ENCODE data around the gene UBE3D. TPM values are rescaled to one million over a fixed set of nuclear protein-coding genes. Genes with fewer than 3 reads are reported as not detected.
"Not testable (repeated sequence)": the region's sequence is repeated elsewhere in the genome, so short reads cannot be mapped to it uniquely, and the experiment has no call there.

UBE3D gene
- total RNA-seq, 2 donors from 2014 or later: 6.2 to 11.0 TPM

DNA sequence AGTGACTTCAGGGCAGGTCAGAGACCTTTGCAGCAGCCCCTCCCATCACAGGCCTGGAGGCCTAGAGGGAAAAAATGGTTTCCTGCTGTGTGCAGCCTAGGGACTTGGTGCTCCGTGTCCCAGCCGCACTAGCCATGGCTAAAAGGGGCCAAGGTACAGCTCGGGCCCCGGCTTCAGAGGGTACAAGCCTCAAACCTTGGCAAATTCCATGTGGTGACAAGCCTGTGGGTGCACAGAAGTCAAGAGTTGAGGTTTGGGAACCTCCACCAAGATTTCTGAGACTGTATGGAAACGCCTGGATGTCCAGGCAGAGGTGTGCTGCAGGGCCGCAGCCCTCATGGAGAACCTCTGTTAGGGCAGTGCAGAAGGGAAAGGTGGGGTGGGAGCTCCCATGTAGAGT lies 34.0 kb downstream of the UBE3D start:
- H3K36me3 Mint-ChIP-seq (ENCODE audit: low read depth): peaks cover 49% of the 10 kb centered on the region
- no peak overlapping the region for H3K4me3 Mint-ChIP-seq
- ATAC-seq (replicated peaks): no peak
- no peaks in the 10 kb centered on the region for H3K27me3 Mint-ChIP-seq
- H3K4me1 Mint-ChIP-seq: no peaks in the 10 kb centered on the region
- H3K27ac Mint-ChIP-seq: no peak overlapping the region
- H3K9me3 Mint-ChIP-seq: peaks cover 14% of the 10 kb centered on the region

DNA sequence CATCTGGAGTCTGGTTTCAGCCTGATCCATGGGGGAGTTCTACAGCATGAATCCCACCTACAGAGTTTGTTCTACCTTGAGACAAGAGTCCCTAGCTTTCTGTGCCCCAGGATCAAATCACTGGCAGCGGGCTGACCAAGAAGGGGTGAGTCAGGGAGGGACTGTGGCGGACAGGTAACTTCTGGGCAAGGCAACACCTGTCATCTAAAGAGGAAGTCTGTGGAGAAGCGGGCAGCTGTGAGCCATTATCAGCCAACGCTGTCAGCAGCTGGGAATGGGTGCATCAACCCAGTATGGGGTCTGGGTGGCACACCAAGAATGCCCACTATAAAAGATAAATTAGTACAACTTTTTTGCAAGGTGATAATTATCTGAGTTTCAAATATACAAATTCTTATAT lies 45.9 kb downstream of the UBE3D start:
- no peak for ATAC-seq (replicated peaks)
- Mint-ChIP-seq H3K4me3 (no peak overlapping the region), H3K27me3 (no peaks in the 10 kb centered on the region), H3K4me1 (no peaks in the 10 kb centered on the region), H3K9me3 (no peaks in the 10 kb centered on the region), H3K36me3 (ENCODE audit: low read depth) (peaks cover 85% of the 10 kb centered on the region), H3K27ac (no peak overlapping the region)

DNA sequence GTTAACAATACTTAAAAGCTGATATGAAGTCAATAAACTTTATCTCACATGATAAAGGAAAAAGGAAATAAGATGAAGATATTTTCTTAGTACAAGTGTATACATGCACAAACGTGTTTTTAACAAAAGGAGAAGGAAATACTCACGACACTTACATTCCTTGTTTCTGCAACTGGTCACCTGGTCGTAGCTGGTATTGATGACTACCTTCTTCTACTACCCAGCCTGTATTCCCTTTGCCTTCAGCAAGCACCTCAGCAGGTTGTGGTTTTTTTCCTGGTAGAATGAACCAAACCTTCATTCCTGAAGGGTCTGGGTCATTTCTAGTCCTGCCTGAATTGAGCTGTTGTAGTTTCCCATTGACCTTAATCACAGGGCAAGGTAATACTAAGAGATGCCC lies 54.5 kb downstream of the UBE3D start:
- not testable (repeated sequence) for H3K4me3 Mint-ChIP-seq
- peaks cover 31% of the 10 kb centered on the region for H3K36me3 Mint-ChIP-seq (ENCODE audit: low read depth)

DNA sequence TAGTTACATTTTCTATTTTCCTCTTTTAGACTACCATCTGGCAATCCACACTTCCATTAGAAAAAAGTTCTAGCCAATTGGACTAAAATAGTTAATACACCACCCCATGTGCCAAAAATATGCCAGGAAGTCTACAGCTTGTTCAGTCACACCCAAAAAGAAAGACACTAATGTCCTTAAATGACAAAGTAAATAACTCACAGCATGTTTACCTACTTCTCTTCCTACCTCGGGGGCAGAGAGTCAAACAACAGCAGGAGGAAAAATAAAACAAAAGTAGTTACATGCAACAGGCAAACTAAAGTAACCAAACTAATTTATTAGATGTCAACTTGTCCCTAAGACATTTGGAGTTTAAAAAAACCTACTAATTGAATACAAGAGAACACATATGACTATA lies 57.0 kb downstream of the UBE3D start:
- no peak overlapping the region for H3K4me3 Mint-ChIP-seq
- H3K4me1 Mint-ChIP-seq: no peaks in the 10 kb centered on the region
- H3K36me3 Mint-ChIP-seq (ENCODE audit: low read depth): peaks cover 18% of the 10 kb centered on the region
- ATAC-seq (replicated peaks): no peak
- H3K9me3 Mint-ChIP-seq: no peaks in the 10 kb centered on the region
- H3K27me3 Mint-ChIP-seq: no peaks in the 10 kb centered on the region
- no peak overlapping the region for H3K27ac Mint-ChIP-seq

More for the DNA sequence above, 54.5 kb downstream of the UBE3D start:
- ATAC-seq (replicated peaks); H3K27me3 Mint-ChIP-seq; H3K27ac Mint-ChIP-seq; H3K4me1 Mint-ChIP-seq; H3K9me3 Mint-ChIP-seq: not testable (repeated sequence)

DNA sequence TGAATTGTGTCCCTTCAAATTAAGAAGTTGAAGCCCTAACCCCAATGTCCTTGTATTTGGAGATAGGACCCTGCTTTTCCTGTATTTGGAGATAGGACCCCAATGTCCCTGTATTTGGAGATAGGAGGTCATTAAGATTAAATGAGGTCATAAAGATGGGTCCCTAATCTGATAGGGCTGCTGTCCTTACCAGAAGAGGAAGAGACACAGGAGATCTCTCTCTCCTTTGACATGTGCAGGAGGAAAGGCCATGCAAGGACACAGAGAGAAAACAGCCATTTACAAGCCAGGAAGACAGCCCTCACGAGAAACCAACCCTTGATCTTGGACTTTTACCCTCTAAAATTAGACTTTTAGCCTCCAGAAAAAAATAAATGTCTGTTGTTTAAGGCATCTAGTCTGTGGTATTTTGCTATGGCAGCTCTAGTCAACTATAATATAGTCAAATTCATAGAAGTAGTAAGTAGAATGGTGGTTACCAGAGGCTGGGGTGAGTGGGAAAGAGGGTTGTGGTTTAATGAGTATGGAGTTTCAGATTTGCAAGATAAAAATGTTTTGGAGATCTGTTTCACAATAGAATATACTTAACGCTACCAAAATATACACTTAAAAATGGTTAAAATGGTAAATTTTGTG lies 59.3 kb downstream of the UBE3D start:
- no peak for ATAC-seq (replicated peaks)
- no peaks in the 10 kb centered on the region for H3K27me3 Mint-ChIP-seq
- peaks cover 6% of the 10 kb centered on the region for H3K36me3 Mint-ChIP-seq (ENCODE audit: low read depth)
- no peaks in the 10 kb centered on the region for H3K9me3 Mint-ChIP-seq
- H3K4me3 Mint-ChIP-seq: no peak overlapping the region
- H3K4me1 Mint-ChIP-seq: no peaks in the 10 kb centered on the region
- no peak overlapping the region for H3K27ac Mint-ChIP-seq

DNA sequence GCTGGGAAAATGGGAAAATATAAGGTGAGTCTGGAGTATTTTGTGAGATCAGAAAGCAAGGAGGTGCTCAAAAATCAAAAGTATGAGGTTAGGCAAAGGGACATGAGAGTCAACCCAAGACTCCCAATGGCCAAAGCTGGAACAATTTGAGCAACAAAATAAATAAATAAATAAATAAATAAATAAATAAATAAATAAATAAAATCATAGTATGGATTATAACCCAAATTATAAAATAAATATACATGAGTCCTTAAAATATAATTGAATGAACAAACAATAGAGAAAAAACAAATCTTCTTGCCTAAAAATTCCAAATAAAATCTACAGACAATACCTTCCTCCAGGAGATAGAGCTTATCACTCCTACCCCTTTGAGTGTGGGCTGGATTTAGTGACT lies 69.5 kb downstream of the UBE3D start:
- H3K4me3 Mint-ChIP-seq: no peak overlapping the region
- H3K27me3 Mint-ChIP-seq: no peaks in the 10 kb centered on the region
- H3K4me1 Mint-ChIP-seq: no peaks in the 10 kb centered on the region
- peaks cover 7% of the 10 kb centered on the region for H3K36me3 Mint-ChIP-seq (ENCODE audit: low read depth)
- no peak for ATAC-seq (replicated peaks)
- no peak overlapping the region for H3K27ac Mint-ChIP-seq
- no peaks in the 10 kb centered on the region for H3K9me3 Mint-ChIP-seq

DNA sequence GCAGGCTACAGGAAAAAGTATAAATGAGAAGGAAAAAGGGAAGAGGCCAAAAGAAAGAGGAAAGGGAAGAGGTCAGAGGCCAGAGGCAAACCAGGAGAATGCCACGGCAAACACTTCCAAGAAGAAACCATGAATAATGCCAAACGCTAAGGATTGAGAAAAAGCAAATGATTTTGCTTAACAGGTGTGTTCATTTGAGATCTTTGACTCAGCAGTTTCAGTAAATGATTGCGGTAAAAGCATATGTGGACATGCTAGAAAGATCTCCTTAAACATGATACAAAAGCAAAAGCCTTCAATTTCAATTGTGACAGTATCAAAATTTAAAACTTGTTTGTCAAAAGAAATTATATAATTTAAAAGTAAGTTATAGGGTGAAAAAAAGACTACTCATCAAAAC lies 70.6 kb downstream of the UBE3D start:
- H3K27ac Mint-ChIP-seq: no peak overlapping the region
- no peaks in the 10 kb centered on the region for H3K4me1 Mint-ChIP-seq
- H3K27me3 Mint-ChIP-seq: no peaks in the 10 kb centered on the region
- peaks cover 7% of the 10 kb centered on the region for H3K36me3 Mint-ChIP-seq (ENCODE audit: low read depth)
- no peaks in the 10 kb centered on the region for H3K9me3 Mint-ChIP-seq
- H3K4me3 Mint-ChIP-seq: no peak overlapping the region
- no peak for ATAC-seq (replicated peaks)

DNA sequence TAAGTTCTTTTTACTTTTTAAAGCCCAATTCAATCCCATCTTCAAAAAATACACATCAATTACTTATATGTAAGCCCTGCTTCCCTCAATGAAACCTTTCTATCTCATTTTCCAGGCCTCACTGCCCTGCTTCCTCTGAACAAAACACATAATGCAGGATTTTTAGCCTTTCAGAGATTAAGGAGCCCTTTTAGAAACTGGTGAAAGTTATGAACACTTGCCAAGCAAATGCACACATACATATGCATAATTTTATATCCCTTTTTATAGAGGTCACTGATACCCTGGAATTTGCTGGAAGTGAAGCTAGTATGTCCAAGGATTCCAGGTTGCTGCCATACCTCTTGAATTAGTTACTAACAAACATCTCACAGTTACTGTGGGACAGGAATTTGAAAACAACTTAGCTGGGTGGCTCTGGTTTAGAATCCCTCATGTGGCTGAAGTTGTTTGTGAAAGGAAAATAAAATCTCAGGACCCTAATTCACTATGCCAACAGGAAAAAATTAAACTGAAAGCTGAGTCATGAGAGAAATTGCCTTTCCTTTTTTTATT lies 75.8 kb downstream of the UBE3D start:
- ATAC-seq (replicated peaks): no peak
- no peak overlapping the region for H3K4me3 Mint-ChIP-seq
- no peaks in the 10 kb centered on the region for H3K36me3 Mint-ChIP-seq (ENCODE audit: low read depth)

DNA sequence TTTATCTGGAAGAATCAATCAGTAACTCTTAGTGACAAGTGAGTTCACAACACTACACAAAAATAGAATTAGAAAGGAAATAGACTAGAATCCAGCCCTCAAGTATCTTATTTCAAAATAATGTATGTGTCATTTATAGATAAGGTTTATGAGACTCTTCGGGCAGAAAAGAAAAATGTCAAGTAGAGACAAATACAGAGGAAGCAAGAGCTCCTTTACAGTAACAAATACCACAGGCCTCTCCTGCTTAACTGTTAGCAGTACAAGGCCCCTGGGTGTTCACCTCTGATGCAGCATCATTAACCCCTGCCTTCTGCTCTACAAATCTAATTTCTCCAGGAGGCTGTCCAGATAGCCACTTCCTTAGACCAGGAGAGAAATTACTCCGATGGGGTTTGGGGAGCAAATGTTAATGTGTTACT lies 76.7 kb downstream of the UBE3D start:
- ATAC-seq (replicated peaks): no peak
- Mint-ChIP-seq H3K27ac (no peak overlapping the region), H3K4me3 (no peak overlapping the region), H3K27me3 (no peaks in the 10 kb centered on the region), H3K4me1 (no peaks in the 10 kb centered on the region), H3K9me3 (no peaks in the 10 kb centered on the region), H3K36me3 (ENCODE audit: low read depth) (no peaks in the 10 kb centered on the region)

More for the DNA sequence above, 75.8 kb downstream of the UBE3D start:
- no peak overlapping the region for H3K27ac Mint-ChIP-seq
- no peaks in the 10 kb centered on the region for H3K27me3 Mint-ChIP-seq
- no peaks in the 10 kb centered on the region for H3K4me1 Mint-ChIP-seq
- no peaks in the 10 kb centered on the region for H3K9me3 Mint-ChIP-seq

DNA sequence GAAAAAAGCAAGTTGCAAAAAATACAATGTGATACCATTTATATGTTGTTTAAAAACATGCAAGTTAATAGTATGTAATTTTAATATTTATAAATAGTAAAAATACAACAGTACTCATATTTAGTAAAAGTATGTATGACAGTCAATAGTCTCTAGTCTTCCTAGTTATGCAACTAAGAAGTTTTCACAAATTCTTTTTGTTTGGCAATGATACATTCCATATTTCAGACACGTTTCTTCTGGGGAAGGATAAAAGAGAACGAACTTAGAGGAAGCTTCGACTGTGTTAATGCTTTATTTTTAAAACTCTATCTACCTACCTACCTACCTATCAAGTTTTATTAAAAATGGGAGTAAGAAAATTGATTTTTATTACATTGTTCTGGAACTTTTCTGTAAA lies 77.7 kb downstream of the UBE3D start:
- Mint-ChIP-seq H3K4me1 (no peaks in the 10 kb centered on the region), H3K4me3 (no peak overlapping the region), H3K36me3 (ENCODE audit: low read depth) (no peaks in the 10 kb centered on the region), H3K27ac (no peak overlapping the region), H3K27me3 (no peaks in the 10 kb centered on the region), H3K9me3 (no peaks in the 10 kb centered on the region)
- ATAC-seq (replicated peaks): no peak

DNA sequence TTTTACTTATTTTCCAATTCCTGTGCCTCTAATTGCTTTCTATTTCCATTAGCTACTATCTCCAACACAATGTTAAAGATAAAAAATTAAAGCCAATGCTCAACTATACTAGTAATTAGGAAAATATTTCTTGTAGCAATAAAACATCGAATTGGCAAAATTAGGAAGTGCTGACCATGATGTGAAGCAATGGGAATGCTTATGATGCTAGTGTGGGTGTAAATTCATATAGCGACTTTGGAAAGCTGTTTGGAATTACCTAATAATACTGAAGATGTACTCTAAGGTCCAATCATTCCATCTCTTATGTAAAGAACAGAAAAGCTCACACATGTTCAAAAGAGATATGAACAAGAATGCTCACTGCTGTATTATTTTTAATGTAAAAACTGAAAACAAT lies 78.2 kb downstream of the UBE3D start:
- Mint-ChIP-seq H3K4me3 (no peak overlapping the region), H3K9me3 (no peaks in the 10 kb centered on the region), H3K36me3 (ENCODE audit: low read depth) (no peaks in the 10 kb centered on the region), H3K4me1 (no peaks in the 10 kb centered on the region), H3K27ac (no peak overlapping the region), H3K27me3 (no peaks in the 10 kb centered on the region)
- no peak for ATAC-seq (replicated peaks)

DNA sequence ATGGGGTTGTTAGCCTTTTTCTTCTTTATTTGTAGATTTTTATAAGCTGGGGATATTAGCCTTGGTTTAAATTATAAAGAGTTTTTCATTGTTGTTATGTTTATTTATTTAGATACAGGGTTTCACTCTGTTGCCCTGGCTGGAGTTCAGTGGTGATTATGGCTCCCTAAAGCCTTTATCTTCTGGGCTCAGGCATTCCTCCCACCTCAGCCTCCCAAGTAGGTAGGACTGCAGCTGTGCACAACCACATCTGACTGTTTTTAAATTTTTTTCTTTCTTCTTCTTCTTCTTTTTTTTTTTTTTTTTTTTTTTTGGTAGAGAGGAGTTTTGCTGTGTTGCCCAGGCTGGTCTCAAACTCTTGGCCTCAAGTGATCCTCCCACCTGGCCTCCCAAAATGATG lies 80.9 kb downstream of the UBE3D start:
- no peak overlapping the region for H3K27ac Mint-ChIP-seq
- no peaks in the 10 kb centered on the region for H3K27me3 Mint-ChIP-seq
- H3K4me1 Mint-ChIP-seq: no peaks in the 10 kb centered on the region

DNA sequence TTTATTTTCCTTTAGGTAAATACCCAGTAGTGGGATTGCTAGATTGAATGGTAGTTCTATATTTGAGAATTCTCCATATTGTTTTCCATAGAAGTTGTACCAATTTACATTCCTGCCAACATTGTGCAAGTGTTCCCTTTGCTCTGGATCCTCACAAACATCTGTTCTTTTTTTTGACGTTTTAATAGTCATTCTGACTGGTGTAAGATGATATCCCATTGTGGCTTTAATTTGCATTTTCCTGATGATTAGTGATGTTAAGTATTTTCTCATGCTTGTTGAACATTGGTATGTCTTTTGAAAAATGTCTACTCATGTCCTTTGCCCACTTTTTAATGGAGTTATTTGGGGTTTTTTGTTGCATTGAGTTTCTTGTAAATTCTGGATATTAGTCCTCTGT lies 85.6 kb downstream of the UBE3D start:
- Mint-ChIP-seq H3K36me3 (ENCODE audit: low read depth) (no peaks in the 10 kb centered on the region), H3K9me3 (peaks cover 4% of the 10 kb centered on the region), H3K27ac (no peak overlapping the region), H3K4me3 (no peak overlapping the region), H3K27me3 (no peaks in the 10 kb centered on the region), H3K4me1 (no peaks in the 10 kb centered on the region)
- no peak for ATAC-seq (replicated peaks)

More for the DNA sequence above, 80.9 kb downstream of the UBE3D start:
- Mint-ChIP-seq H3K4me3 (no peak overlapping the region), H3K36me3 (ENCODE audit: low read depth) (no peaks in the 10 kb centered on the region), H3K9me3 (peaks cover 4% of the 10 kb centered on the region)
- no peak for ATAC-seq (replicated peaks)

DNA sequence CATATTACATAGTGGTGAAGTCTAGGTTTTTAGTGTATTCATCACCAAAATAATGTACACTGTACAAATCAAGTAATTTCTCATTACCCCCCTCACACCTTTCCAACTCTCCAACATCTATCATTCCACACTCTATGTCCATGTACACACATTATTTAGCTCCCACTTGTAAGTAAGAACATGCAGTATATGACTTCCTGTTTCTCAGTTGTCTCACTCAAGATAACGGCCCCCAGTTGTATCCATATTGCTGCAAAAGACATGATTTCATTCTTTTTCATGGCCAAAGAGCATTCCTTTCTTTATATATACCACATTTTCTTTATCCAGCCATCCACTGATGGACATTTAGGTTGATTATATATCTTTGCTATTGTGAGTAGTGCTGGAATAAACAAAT lies 86.0 kb downstream of the UBE3D start:
- Mint-ChIP-seq H3K4me1 (no peaks in the 10 kb centered on the region), H3K36me3 (ENCODE audit: low read depth) (no peaks in the 10 kb centered on the region), H3K27ac (no peak overlapping the region)

DNA sequence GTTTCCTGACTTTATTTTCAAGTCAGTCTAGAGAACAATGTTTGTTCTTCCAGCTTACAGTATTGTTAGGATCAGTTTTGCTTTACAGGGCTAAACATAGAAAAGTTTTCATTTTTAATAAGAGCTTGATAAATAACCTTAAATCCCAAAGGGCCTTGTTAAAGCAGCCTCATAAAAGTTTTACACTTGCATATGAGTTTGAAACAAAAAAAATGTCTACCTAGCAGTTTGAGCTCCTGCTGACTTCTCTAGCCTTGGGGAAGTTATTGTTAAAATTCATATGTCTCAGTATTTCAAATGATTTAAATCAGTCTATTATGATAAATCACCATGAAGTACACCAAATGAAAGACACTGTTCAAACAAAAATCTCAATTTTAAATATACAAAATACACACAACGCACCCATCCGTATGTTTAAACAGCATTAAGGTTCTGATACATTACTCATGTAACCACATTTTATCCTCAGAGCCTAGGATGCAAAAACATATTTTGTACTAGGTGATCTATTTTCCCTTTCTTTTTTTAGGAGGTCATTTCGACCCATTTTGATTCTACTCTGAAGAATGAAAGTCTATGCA lies 87.2 kb downstream of the UBE3D start:
- no peaks in the 10 kb centered on the region for H3K36me3 Mint-ChIP-seq (ENCODE audit: low read depth)
- no peak for ATAC-seq (replicated peaks)
- peaks cover 4% of the 10 kb centered on the region for H3K9me3 Mint-ChIP-seq
- H3K27me3 Mint-ChIP-seq: no peaks in the 10 kb centered on the region
- no peak overlapping the region for H3K27ac Mint-ChIP-seq
- no peak overlapping the region for H3K4me3 Mint-ChIP-seq
- H3K4me1 Mint-ChIP-seq: no peaks in the 10 kb centered on the region

More for the DNA sequence above, 86.0 kb downstream of the UBE3D start:
- Mint-ChIP-seq H3K9me3 (peaks cover 4% of the 10 kb centered on the region), H3K27me3 (no peaks in the 10 kb centered on the region), H3K4me3 (no peak overlapping the region)
- ATAC-seq (replicated peaks): no peak

Data from activated T-helper 17 cell treated with anti-CD3 and anti-CD28 coated beads, Interleukin-2, amount 50 U/mL, for 72 hours (primary cell).